Brain microvascular endothelial cell (primary cell): ENCODE data around the gene FAHD1.

Source experiments
- DNase-seq: peaks from one replicate; pipeline ENCODE4 v3.0.0-alpha.2; 2020
- H3K27ac ChIP-seq: fragments of 250-450 bp; sonication (Bioruptor Pico); 2 replicates; pipeline ENCODE4 v1.5.1; 2020; ENCODE audit warnings: mild to moderate bottlenecking, moderate library complexity
- H3K27me3 ChIP-seq: fragments of 250-450 bp; sonication (Bioruptor Pico); replicated peaks from 2 replicates; pipeline ENCODE4 v1.5.1; 2020; ENCODE audit warnings: mild to moderate bottlenecking
- H3K36me3 ChIP-seq: fragments of 250-450 bp; sonication (Bioruptor Pico); replicated peaks from 2 replicates; pipeline ENCODE4 v1.5.1; 2020; ENCODE audit warnings: mild to moderate bottlenecking
- H3K4me3 ChIP-seq: 2 replicates; pipeline ENCODE4 v1.5.1; 2011; ENCODE audit warnings: low read depth, mild to moderate bottlenecking, control low read depth, low read length, moderate library complexity
- in situ Hi-C: cut with HindIII; loops from 2 replicates; pipeline ENCODE4 v1.10.0; 2017; ENCODE audit warnings: low sequenced_read_pairs, low pct_ligation_motif_present
- TF ChIP-seq, protein P1 (sequence below): IDR thresholded peaks from 2 replicates; pipeline ENCODE4 v1.5.1; 2011; ENCODE audit warnings: low read depth, mild to moderate bottlenecking, moderate library complexity, low read length, control low read depth, inconsistent platforms; ENCODE audit errors: missing control alignments

FAHD1 gene

DNA sequence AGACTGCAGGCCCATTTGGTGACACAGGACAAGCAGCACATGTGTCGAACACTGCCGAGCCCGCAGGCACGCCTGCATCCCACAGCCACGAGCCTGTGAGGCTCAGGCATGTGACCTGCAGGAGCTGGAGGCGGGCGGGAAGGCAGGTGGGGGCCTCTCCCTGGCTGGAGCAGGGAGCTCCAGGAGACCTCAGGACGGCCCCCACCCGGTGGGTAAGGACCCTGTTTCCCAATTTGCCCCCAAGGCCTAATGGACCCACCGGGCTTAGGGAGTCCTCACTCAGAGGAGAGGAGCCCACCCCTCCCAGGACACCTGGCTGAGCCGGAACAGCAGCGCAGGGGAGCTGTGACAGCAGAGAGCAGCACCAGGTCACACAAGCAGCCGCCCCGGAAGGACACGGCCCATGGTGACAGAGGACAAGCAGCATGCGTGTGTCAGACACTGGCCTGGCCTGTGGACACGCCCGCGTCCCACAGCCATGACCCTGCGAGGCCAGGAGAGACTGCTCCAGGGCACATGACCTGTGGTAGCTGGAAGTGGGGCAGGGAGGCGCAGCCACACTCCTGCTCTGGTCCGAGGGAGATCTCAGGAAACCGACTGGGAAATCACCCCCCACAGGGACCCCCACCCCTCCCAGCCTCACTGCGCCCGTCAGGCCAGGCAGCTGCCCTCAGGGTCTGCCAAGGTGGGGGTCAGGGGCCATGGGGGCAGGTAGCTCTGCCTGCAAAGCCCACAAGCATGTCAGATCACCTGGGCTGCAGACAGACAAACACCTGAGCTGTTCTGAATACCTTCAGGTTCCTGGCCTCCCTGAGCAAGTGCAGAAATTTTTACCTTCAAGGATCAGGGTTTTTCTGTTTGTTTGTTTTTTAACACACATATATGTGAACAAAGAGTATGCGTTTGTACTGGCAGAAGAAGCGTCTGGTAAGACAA lies 47.0 kb upstream of the FAHD1 start:
- H3K36me3 ChIP-seq, result peaks cover 37% of the 10 kb centered on the region
- DNase-seq, result no peak
- TF ChIP-seq, protein P1, sequence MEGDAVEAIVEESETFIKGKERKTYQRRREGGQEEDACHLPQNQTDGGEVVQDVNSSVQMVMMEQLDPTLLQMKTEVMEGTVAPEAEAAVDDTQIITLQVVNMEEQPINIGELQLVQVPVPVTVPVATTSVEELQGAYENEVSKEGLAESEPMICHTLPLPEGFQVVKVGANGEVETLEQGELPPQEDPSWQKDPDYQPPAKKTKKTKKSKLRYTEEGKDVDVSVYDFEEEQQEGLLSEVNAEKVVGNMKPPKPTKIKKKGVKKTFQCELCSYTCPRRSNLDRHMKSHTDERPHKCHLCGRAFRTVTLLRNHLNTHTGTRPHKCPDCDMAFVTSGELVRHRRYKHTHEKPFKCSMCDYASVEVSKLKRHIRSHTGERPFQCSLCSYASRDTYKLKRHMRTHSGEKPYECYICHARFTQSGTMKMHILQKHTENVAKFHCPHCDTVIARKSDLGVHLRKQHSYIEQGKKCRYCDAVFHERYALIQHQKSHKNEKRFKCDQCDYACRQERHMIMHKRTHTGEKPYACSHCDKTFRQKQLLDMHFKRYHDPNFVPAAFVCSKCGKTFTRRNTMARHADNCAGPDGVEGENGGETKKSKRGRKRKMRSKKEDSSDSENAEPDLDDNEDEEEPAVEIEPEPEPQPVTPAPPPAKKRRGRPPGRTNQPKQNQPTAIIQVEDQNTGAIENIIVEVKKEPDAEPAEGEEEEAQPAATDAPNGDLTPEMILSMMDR, result no peak
- H3K4me3 ChIP-seq, result no peak overlapping the region
- no peaks in the 10 kb centered on the region for H3K27me3 ChIP-seq
- no peak overlapping the region for H3K27ac ChIP-seq
- in situ Hi-C loops, result no loop called here

DNA sequence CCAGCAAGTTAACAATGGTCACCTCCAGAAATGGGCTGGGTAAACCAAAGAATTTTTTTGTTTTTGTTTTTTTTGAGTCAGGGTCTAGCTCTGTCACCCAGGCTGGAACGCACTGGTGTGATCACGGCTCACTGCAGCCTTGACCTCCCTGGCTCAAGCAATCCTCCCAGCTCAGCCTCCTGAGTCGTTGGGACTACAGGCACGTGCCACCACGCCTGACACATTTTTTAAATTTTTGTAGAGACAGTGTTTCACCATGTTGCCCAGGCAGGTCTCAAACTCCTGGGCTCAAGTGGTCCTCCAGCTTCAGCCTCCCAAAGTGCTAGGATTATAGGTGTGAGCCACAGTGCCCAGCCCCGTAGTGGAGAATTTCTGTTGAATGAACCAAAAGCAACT lies 46.3 kb upstream of the FAHD1 start:
- H3K27ac ChIP-seq, result no peak overlapping the region
- TF ChIP-seq, protein P1, result no peak
- peaks cover 31% of the 10 kb centered on the region for H3K36me3 ChIP-seq
- in situ Hi-C loops, result no loop called here
- no peak for DNase-seq
- no peaks in the 10 kb centered on the region for H3K27me3 ChIP-seq
- no peak overlapping the region for H3K4me3 ChIP-seq

DNA sequence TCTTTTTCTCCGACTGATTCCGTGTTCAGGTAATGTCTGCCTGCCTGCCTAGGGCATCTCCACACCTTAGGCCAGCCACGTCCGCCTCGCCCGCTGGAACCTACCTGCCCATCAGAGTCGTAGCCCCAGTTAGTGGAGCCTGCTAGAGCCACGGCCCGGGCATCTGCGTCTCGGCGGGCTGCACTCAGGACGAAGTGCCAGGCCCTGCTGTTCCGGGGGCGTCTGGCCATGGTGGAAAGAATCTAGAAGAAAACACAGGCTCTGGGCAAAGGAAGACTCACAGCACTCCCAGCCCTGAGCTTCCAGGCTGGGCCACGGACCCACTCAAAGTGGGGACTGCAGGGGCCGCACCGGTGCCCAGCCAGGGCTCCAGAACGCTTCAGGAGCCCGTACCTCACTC lies 45.8 kb upstream of the FAHD1 start:
- no peak overlapping the region for H3K27ac ChIP-seq

DNA sequence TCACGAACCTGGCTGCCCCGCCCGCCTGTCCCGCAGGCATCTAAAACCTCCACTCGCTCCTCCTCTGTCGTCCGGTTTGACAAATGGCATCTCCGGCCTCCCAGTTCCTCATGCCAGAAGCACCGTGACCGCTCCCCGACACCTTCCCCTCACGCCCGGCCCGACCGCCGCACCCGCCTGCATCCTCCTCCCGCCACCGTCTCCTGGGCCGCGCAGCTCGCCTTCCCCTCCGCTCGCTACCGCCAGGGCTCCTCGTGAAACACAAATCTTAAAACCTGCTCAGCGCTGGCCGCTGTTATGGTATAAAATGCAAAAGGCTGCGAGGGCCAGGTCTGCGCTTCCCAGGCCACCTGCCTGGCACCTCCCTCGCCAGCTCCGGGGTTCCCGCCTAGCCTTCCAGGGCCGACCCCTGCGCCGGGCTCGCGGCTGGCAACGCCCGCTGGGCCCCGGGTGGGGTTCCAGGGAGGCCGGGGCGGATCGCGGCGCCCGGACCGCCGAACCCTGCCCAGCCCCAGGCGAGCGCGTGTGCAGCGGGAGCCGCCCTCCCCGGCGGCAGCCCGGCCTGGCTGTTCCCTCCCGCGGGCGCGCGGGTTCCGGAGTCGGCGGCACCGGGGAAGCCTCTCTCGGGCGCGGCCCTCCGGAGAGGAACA lies 45.1 kb upstream of the FAHD1 start:
- H3K36me3 ChIP-seq, result peaks cover 33% of the 10 kb centered on the region
- H3K27ac ChIP-seq, result peak overlapping the region; percentile 72
- H3K27me3 ChIP-seq, result no peaks in the 10 kb centered on the region
- peak overlapping the region; percentile 75 for H3K4me3 ChIP-seq
- in situ Hi-C loops, result no loop called here
- TF ChIP-seq, protein P1, result peak; percentile 48
- no peak for DNase-seq

More for the DNA sequence above, 45.8 kb upstream of the FAHD1 start:
- Histone ChIP-seq H3K36me3 (peaks cover 29% of the 10 kb centered on the region), H3K27me3 (no peaks in the 10 kb centered on the region), H3K4me3 (peak overlapping the region; percentile 75)
- in situ Hi-C loops, result no loop called here
- TF ChIP-seq, protein P1, result no peak
- DNase-seq, result no peak

DNA sequence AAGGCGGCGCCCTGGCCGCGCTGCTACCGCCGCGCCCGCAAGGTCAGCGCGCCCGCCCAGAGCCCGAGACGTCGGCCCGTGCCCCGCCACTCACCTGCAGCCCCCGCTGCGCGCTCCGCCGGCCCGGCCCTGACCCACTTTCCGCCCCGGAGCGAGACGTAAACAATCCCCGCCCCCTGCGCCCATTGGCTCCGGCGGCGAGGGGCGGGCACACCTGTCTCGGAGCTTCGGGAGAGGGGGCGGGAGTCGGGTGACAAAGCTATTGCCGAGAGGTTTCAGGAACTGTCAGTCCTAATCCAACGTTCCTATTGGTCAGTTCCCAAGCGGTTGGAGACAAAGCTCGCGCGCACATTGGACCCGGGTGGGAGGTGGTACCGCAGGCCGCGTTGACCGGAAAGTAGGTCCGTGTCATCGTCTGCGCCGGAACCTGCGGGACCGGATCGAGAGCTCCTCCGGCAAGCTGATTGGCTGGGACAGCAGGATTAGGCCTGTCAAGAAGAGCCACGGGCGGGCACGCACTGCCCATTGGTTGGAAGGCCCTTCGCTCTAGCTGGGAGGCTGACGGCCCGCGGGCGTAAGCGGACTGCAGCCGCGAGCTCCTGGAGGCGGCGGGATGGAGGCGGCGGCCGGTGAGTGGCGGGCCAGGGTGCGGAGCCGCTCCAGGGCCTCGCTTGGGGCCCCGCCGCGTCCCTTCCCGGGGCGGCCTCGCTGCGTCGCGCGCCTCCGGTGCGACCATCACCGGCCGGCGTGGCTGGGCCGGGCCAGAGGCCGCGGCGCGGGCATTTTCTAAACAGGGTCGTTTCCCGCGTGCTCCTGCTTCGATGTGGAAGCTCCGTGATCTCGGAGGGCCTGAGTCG lies 44.4 kb upstream of the FAHD1 start, which contains the start of the genes NUBP2 and SPSB3:
TSS of gene NUBP2 (plus strand) at position 553 of the 857 bp plus-strand sequence. CDS start at position 614, 61 bp downstream.
TSS of gene SPSB3 (minus strand) at position 164 of the 857 bp plus-strand sequence. CDS start 1,088 bp downstream, outside the sequence.
- Histone ChIP-seq H3K36me3 (peaks cover 31% of the 10 kb centered on the region), H3K27me3 (no peaks in the 10 kb centered on the region), H3K4me3 (peak within 1 kb of the TSS; percentile 88), H3K27ac (peak within 1 kb of the TSS; percentile 72)
- TF ChIP-seq, protein P1, result no peak
- peak; percentile 100 for DNase-seq
- in situ Hi-C loops, result no loop called here
